Esophagus muscularis mucosa (tissue), 4 donors: ENCODE measurements around the gene ZBTB16.

ENCODE experiments used
- EP300 ChIP-seq: sonication (generic); formaldehyde crosslinking; IDR thresholded peaks from one replicate; pipeline ENCODE4 v1.6.1; 2017; ENCODE audit warnings: antibody characterized with exemption
- POLR2A ChIP-seq: fragments of 450-650 bp; IDR thresholded peaks from one replicate; pipeline ENCODE4 v1.6.1; 2017; ENCODE audit warnings: antibody characterized with exemption, moderate library complexity, mild to moderate bottlenecking, low read depth
- POLR2AphosphoS5 ChIP-seq, 2 donors: sonication (generic); formaldehyde crosslinking; IDR thresholded peaks; one replicate each; pipeline ENCODE4 v1.6.1; 2017; ENCODE audit warnings: antibody characterized with exemption in 2 of 2
- TF ChIP-seq, protein P1 (sequence below), 3 experiments: fragments of 200-600 bp in 2 of 3; fragments of 450-650 bp in 1 of 3; sonication (generic) in 2 of 3; IDR thresholded peaks; one replicate each; pipeline ENCODE4 v1.5.1; 2017 to 2019; ENCODE audit warnings: antibody characterized with exemption in 3 of 3, mild to moderate bottlenecking in 2 of 3, moderate library complexity in 1 of 3

DNA sequence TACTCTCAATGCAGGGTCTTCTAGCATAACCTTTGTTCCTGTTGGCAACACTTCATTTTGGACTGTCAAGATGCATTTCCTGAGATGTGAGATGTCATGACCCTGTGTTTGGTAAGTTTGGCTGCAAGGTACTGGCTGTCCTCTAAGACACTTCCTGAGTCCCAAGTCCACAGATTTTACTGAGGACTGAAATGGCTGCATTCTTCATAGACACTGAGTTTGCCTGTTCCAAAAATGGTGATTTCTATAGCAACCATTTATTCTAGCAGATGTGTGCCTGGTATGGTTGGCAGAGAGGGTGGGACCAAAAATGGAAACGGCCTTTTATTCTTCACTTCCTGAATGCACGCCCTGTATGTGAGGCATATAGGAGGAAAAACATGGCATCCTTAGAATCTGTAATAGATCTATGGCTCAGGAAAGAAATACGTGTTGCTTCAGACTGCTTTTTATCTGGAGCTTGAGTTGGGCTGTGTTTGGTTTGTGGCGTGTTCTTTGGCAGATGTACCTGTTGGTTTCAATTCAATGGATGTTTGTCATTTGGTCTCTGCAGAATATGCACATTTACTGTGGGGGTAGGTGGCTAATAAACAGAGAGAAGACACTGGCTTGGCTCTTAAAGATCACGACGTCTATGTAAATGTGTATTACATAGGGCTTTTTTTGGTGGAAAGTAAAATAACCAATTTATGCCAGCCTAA, 62.4 kb downstream of the ZBTB16 start:
- no peak for TF ChIP-seq EP300
- TF ChIP-seq POLR2A = no peak
- TF ChIP-seq, protein P1, sequence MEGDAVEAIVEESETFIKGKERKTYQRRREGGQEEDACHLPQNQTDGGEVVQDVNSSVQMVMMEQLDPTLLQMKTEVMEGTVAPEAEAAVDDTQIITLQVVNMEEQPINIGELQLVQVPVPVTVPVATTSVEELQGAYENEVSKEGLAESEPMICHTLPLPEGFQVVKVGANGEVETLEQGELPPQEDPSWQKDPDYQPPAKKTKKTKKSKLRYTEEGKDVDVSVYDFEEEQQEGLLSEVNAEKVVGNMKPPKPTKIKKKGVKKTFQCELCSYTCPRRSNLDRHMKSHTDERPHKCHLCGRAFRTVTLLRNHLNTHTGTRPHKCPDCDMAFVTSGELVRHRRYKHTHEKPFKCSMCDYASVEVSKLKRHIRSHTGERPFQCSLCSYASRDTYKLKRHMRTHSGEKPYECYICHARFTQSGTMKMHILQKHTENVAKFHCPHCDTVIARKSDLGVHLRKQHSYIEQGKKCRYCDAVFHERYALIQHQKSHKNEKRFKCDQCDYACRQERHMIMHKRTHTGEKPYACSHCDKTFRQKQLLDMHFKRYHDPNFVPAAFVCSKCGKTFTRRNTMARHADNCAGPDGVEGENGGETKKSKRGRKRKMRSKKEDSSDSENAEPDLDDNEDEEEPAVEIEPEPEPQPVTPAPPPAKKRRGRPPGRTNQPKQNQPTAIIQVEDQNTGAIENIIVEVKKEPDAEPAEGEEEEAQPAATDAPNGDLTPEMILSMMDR (IDR thresholded peaks at IDR 0.05) = no peak
- TF ChIP-seq POLR2AphosphoS5 (IDR thresholded peaks at IDR 0.05) = no peak
